GM18517 (cell line): ENCODE data around the gene HPD.

Source experiments
- ATAC-seq: cut with Tn5 transposase; IDR thresholded peaks from one replicate; pipeline ENCODE4 v1.9.1; 2021; ENCODE audit warnings: mild to moderate bottlenecking, moderate library complexity; ENCODE audit not compliant: unreplicated experiment

HPD gene

DNA sequence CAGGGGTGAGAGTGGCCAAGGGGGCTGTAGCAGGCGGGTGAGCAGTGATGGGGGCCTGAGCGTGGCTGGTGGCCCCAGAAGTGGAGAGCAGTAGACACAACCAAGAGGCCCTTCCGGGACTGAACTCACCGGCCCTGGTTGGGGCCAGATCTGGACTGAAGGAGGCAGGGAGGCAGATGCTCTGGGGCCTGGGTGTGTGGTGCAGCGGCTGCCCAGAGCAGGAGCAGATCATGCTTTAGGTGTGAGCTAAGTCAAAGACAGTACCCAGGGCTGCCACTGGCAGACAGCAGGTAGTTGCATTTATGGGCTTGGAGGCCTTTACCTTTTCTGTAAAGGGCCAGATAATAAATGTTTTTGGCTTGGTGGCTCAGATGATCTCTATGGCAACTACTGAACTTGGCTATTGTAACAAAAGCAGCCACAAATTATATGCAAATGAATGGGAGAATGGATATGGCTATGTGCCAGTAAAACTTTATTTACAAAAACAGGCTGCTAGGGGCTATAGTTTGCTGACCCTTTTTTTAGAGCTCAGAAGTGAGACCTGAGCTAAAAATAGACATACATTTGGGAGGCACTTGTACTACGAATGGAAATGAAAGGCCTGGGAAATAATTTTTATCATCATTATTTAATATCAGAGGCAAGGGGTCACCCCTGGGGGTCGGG, 29.3 kb downstream of the HPD start:
- no peak for ATAC-seq

DNA sequence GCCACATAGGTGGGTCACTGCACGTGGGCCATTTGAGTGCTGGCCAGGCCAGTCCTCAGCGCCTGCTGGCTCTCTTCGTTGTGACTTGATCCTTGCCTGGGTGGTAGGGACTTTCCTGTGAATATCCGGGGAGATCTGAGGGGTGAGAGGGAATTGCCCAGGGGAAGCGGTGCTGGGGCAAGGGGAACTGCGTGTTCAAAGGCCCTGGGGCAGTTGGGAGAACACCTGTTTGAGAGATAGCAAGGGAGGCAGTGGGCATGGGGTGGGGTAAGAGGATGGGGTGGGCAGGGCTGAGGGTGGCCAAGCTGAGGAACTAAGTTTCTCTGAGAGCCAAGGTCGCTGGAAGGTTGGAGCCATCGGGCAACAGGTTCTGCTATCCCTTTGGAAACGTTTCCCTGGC, 29.8 kb downstream of the HPD start:
- ATAC-seq: no peak

- no peak for ATAC-seq
Observed at GRCh38 chr12:121828306-121828705, 30.4 kb downstream of the HPD start.

DNA sequence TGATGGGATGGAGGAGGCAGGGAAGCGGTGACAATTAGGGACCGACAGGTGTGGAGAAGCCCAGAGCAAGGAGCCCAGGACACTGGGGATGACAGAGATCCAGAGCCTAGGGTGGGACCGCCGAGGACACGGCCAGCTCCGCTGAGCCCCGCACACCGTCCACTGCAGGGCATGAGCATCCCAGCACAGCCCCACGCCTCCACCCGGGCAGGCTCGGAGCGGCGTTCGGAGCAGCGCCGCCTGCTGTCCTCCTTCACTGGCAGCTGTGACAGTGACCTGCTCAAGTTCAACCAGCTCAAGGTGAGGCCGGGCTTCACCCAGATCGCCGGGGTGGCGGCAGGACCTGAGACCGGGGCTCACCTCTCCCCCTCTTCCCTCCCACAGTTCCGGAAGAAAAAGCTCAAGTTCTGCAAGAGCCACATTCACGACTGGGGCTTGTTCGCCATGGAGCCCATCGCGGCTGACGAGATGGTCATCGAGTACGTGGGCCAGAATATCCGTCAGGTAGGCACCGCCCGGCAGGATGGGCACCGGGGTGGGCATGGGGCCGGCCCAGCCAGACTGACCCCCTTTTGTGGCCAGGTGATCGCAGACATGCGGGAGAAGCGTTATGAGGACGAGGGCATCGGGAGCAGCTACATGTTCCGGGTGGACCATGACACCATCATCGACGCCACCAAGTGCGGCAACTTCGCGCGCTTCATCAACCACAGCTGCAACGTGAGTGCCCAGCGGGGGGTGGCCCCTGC, 31.1 kb downstream of the HPD start:
- no peak for ATAC-seq

GRCh38 chr12:121826318-121827150, 32.1 kb downstream of the HPD start:
- ATAC-seq: no peak

DNA sequence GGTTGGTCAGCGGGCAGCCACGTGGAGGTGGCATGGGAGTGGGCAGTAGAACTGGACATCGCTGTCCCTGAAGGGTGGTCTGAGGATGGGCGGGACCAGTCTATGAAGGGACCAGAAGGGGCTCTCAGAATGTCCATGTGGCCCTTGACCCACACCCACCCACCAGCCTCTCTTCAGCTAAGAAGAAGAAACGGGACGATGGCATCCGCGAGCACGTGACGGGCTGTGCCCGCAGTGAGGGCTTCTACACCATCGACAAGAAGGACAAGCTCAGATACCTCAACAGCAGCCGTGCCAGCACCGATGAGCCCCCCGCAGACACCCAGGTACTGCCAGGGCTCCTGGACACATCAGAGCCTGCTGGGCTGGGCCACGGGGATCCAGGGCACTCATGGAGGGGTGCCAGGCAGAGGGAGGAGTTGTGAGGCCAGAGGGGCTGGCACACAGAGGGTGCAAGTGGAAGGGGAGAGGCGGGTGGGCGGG, 33.6 kb downstream of the HPD start:
- ATAC-seq: no peak

DNA sequence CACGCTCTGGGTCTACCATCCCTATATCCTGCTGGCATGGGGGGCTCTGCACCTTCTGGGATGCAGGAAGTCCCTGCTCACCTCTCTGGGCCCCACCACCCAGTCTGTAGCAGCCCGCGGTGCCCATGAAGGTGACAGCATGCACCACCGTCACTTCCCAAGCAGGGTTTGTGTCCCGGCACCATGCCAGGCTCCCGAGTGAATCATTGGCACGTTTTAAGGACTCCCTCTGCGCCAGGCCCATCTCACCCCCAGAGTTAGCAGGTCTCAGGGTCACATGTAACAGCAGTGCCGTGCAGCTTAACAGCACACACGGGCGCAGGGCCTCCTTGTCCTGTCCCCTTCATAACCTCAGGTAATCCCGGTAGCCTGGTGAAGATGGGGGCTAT, 34.9 kb downstream of the HPD start:
- ATAC-seq: no peak

DNA sequence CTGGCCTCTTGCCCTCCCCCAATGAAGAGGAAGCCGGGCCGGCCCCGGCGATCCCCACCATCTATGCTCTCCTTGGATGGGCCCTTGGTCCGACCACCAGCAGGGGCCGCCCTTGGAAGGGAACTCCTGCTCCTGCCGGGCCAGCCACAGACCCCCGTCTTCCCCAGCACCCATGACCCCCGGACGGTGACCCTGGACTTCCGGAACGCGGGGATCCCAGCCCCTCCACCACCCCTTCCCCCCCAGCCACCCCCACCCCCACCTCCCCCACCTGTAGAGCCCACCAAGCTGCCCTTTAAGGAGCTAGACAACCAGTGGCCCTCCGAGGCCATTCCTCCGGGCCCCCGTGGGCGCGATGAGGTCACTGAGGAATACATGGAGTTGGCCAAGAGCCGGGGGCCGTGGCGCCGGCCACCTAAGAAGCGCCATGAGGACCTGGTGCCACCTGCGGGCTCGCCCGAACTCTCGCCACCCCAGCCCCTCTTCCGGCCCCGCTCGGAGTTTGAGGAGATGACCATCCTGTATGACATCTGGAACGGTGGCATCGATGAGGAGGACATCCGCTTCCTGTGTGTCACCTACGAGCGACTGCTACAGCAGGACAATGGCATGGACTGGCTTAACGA, 35.4 kb downstream of the HPD start:
- ATAC-seq: no peak

GRCh38 chr12:121822393-121823100, 36.1 kb downstream of the HPD start:
- ATAC-seq: no peak

- no peak for ATAC-seq
Observed at GRCh38 chr12:121820056-121820455, 38.6 kb downstream of the HPD start.

DNA sequence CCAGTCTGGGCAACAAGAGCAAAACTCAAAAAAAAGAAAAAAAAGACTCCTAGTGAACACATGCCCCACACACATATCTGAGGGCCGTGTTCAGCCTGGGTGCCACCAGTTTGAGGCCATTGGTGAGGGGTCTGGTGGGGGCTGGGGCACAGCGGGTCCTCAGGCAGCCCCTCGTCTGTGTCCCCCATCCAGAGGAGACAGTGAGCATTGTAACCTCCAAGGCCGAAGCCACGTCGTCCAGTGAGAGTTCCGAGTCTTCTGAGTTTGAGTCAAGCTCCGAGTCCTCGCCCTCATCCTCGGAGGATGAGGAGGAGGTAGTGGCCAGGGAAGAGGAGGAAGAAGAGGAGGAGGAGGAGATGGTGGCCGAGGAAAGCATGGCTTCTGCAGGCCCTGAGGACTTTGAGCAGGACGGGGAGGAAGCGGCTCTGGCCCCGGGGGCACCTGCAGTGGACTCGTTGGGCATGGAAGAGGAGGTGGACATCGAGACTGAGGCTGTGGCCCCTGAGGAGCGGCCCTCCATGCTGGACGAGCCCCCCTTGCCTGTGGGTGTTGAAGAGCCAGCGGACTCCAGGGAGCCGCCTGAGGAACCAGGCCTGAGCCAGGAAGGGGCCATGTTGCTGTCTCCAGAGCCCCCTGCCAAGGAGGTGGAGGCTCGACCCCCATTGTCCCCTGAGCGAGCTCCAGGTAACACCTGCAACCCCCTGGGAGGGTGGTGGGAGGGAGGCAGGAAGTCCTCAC, 39.3 kb downstream of the HPD start:
- ATAC-seq: no peak

GRCh38 chr12:121817648-121818043, 41.0 kb downstream of the HPD start:
- ATAC-seq: no peak

DNA sequence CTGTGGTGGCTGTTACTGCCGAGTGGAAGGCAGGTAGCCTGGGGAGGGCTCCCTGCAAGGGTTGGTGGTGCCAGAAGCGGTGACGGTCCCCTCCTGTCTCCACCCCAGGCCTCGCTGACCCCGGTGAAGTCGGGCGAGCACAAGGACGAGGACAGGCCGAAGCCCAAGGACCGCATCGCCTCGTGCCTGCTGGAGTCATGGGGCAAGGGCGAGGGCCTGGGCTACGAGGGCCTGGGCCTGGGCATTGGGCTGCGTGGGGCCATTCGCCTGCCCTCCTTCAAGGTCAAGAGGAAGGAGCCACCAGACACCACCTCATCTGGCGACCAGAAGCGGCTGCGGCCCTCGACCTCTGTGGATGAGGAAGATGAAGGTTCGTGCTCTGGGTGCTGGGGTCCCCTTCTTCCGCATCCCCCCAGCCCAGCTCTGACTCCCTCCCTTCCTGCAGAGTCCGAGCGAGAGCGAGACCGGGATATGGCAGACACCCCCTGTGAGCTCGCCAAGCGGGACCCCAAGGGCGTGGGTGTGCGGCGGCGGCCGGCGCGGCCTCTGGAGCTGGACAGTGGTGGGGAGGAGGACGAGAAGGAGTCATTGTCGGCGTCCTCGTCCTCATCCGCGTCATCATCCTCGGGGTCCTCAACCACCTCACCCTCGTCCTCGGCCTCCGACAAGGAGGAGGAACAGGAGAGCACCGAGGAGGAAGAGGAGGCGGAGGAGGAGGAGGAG, 41.6 kb downstream of the HPD start:
- ATAC-seq: no peak

- no peak for ATAC-seq
Observed at GRCh38 chr12:121815263-121815662, 43.4 kb downstream of the HPD start.

DNA sequence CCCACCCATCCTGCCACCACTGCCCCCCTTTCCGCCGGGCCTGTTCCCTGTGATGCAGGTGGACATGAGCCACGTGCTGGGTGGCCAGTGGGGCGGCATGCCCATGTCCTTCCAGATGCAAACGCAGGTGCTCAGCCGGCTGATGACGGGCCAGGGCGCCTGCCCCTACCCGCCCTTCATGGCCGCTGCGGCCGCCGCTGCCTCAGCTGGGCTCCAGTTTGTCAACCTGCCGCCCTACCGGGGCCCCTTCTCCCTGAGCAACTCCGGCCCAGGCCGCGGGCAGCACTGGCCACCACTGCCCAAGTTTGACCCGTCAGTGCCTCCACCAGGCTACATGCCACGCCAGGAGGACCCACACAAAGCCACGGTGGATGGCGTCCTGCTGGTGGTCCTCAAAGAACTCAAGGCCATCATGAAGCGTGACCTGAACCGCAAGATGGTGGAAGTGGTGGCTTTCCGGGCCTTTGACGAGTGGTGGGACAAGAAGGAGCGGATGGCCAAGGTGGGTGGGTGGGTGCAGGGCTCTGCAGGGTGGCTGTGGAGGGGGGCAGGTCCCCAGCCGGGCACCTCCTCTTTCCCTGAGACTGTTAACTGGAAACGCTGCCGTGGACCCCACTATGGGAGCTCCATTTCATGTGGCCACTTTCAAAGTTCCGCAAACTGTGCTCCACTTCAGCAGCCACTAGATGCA, 44.1 kb downstream of the HPD start:
- ATAC-seq: no peak

- ATAC-seq: no peak
Observed at GRCh38 chr12:121813951-121814350, 44.7 kb downstream of the HPD start.

- ATAC-seq: no peak
Observed at GRCh38 chr12:121812921-121813896, 45.5 kb downstream of the HPD start.
